ENCODE measurements around the gene CLSTN1. TPM values are rescaled to one million over a fixed set of nuclear protein-coding genes. Genes with fewer than 3 reads are reported as not detected.

The CLSTN1 gene
- total RNA-seq, 1 donor, result 140 TPM

- Histone ChIP-seq H3K9me3 (ENCODE audit: low read depth, low read length) (no peaks in the 10 kb centered on the region), H2AFZ (ENCODE audit: low read length) (no peak overlapping the region), H3K27ac (ENCODE audit: low read depth, low read length) (no peak overlapping the region), H4K20me1 (ENCODE audit: insufficient read depth, low read length) (no peaks in the 10 kb centered on the region), H3K27me3 (ENCODE audit: insufficient read depth, low read length) (no peaks in the 10 kb centered on the region), H3K4me3 (ENCODE audit: insufficient read depth, low read length) (no peak overlapping the region), H3K36me3 (ENCODE audit: insufficient read depth, low read length) (no peaks in the 10 kb centered on the region), H3K4me1 (ENCODE audit: insufficient read depth, low read length) (no peaks in the 10 kb centered on the region), H3K79me2 (ENCODE audit: insufficient read depth, low read length) (no peaks in the 10 kb centered on the region), H3K4me2 (ENCODE audit: insufficient read depth, low read length) (no peak overlapping the region)
- TF ChIP-seq CTCF (IDR thresholded peaks at IDR 0.05; ENCODE audit: extremely low read depth, low read depth, low read length), result no peak
- no peak for DNase-seq (ENCODE audit: insufficient read length, low spot score, missing footprints)
Measured at GRCh38 chr1:9852004-9852403, 28.2 kb upstream of the CLSTN1 start.

DNA sequence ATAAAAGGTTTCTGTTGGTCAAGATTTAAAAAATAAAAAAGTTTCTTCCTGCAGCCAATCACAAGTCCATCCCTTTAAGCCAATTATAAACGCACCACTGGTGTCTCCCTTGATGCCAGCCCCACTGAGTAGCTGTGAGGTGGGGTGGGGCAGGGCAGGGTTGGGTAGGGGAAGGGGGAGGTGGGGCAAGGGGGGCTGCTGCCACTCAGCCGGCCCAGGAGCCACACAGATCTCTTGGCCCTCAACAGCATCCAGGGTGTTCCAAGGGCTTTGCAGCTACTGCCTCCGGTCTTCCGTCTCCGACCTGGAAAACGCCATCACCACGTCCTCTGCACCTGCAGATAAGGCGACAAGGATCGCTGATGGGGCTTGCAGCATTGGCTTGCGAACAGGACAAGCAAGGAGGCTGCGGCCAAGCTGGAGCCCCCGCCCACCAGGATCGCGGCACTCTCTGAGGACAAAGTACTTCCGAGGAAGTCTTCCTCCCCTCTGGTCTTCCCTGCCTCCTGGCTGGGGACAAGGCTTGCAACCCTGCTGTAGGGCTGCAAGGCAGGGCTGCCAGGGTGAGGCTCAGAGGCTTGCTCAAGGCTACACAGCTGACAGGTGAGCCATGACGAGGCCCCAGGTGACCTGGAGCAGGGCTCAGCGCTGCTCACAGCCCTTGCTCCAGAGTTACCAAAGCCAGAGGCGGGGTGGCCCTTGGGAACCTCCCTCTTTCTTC is 26.8 kb upstream of the CLSTN1 start:
- Histone ChIP-seq H3K4me1 (ENCODE audit: insufficient read depth, low read length) (no peaks in the 10 kb centered on the region), H3K79me2 (ENCODE audit: insufficient read depth, low read length) (no peaks in the 10 kb centered on the region), H3K4me3 (ENCODE audit: insufficient read depth, low read length) (no peak overlapping the region), H3K9me3 (ENCODE audit: low read depth, low read length) (no peaks in the 10 kb centered on the region), H4K20me1 (ENCODE audit: insufficient read depth, low read length) (no peaks in the 10 kb centered on the region), H3K27ac (ENCODE audit: low read depth, low read length) (no peak overlapping the region), H3K4me2 (ENCODE audit: insufficient read depth, low read length) (no peak overlapping the region), H3K36me3 (ENCODE audit: insufficient read depth, low read length) (no peaks in the 10 kb centered on the region), H2AFZ (ENCODE audit: low read length) (no peak overlapping the region), H3K27me3 (ENCODE audit: insufficient read depth, low read length) (no peaks in the 10 kb centered on the region)
- peak; percentile 56 for DNase-seq (ENCODE audit: insufficient read length, low spot score, missing footprints)
- no peak for TF ChIP-seq CTCF (IDR thresholded peaks at IDR 0.05; ENCODE audit: extremely low read depth, low read depth, low read length)

- peak; percentile 73 for DNase-seq (ENCODE audit: insufficient read length, low spot score, missing footprints)
- TF ChIP-seq CTCF (IDR thresholded peaks at IDR 0.05; ENCODE audit: extremely low read depth, low read depth, low read length), result no peak
- Histone ChIP-seq H4K20me1 (ENCODE audit: insufficient read depth, low read length) (no peaks in the 10 kb centered on the region), H3K36me3 (ENCODE audit: insufficient read depth, low read length) (no peaks in the 10 kb centered on the region), H3K79me2 (ENCODE audit: insufficient read depth, low read length) (no peaks in the 10 kb centered on the region), H3K27ac (ENCODE audit: low read depth, low read length) (no peak overlapping the region), H3K4me3 (ENCODE audit: insufficient read depth, low read length) (no peak overlapping the region), H3K4me2 (ENCODE audit: insufficient read depth, low read length) (no peak overlapping the region), H3K9me3 (ENCODE audit: low read depth, low read length) (no peaks in the 10 kb centered on the region), H3K27me3 (ENCODE audit: insufficient read depth, low read length) (no peaks in the 10 kb centered on the region), H3K4me1 (ENCODE audit: insufficient read depth, low read length) (no peaks in the 10 kb centered on the region), H2AFZ (ENCODE audit: low read length) (no peak overlapping the region)
Measured at GRCh38 chr1:9849691-9850441, 26.1 kb upstream of the CLSTN1 start.

DNA sequence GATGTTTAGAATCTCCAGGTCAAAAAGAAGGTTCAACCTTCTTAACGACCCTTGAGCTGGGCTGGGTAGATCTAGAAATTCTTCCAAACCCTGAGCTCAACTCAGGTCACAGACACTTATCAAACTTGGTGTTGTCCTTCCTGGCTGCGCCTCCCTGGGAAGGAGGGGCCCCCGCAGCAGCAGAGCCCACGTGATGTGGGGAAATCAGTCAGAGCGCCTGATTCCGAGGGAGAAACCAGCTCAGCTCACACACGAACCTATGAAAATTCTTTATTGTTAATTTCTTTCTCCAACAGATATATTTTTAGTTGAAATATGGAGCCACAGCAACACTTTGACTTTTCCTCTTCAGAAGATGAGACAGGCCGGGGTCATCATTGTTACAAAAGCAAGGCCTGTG is 24.3 kb upstream of the CLSTN1 start:
- Histone ChIP-seq H3K79me2 (ENCODE audit: insufficient read depth, low read length) (no peaks in the 10 kb centered on the region), H3K27ac (ENCODE audit: low read depth, low read length) (no peak overlapping the region), H3K9me3 (ENCODE audit: low read depth, low read length) (no peaks in the 10 kb centered on the region)

More for the DNA sequence above, 24.3 kb upstream of the CLSTN1 start:
- Histone ChIP-seq H3K4me2 (ENCODE audit: insufficient read depth, low read length) (no peak overlapping the region), H3K4me3 (ENCODE audit: insufficient read depth, low read length) (no peak overlapping the region), H3K27me3 (ENCODE audit: insufficient read depth, low read length) (no peaks in the 10 kb centered on the region), H4K20me1 (ENCODE audit: insufficient read depth, low read length) (no peaks in the 10 kb centered on the region), H3K36me3 (ENCODE audit: insufficient read depth, low read length) (no peaks in the 10 kb centered on the region), H3K4me1 (ENCODE audit: insufficient read depth, low read length) (peaks cover 5% of the 10 kb centered on the region), H2AFZ (ENCODE audit: low read length) (no peak overlapping the region)
- no peak for TF ChIP-seq CTCF (IDR thresholded peaks at IDR 0.05; ENCODE audit: extremely low read depth, low read depth, low read length)
- DNase-seq (ENCODE audit: insufficient read length, low spot score, missing footprints), result peak; percentile 43
